GM23338 (cell line): ENCODE measurements around the gene ADD1.

ENCODE experiments used
- CTCF ChIP-seq, 2 experiments: fragments of 200-600 bp in 1 of 2; sonication (generic) in 1 of 2; conservative IDR thresholded peaks; 2 replicates each; pipeline versions ENCODE4 v1.5.1 to v1.6.1; 2016 to 2017; ENCODE audit warnings: antibody characterized with exemption in 2 of 2, low read depth in 2 of 2, mild to moderate bottlenecking in 2 of 2, moderate library complexity in 1 of 2
- JUNB ChIP-seq: IDR thresholded peaks from one replicate; pipeline ENCODE4 v1.6.1; 2016; ENCODE audit warnings: antibody characterized with exemption; ENCODE audit not compliant: unreplicated experiment
- POLR2AphosphoS5 ChIP-seq: IDR thresholded peaks from 2 replicates; pipeline ENCODE4 v1.6.1; 2016; ENCODE audit warnings: antibody characterized with exemption, low read depth
- ZNF114 ChIP-seq: fragments of 250-450 bp; sonication (Bioruptor Pico); IDR thresholded peaks from 2 replicates; pipeline ENCODE4 v1.5.0; 2020; ENCODE audit warnings: mild to moderate bottlenecking, moderate library complexity
- TF ChIP-seq, protein P1 (sequence below): IDR thresholded peaks from one replicate; pipeline ENCODE4 v1.6.1; 2018; ENCODE audit warnings: antibody characterized with exemption; ENCODE audit not compliant: unreplicated experiment

- TF ChIP-seq CTCF (conservative IDR thresholded peaks at IDR 0.05; ENCODE audit: low read depth in 2 of 2) (no peak), JUNB (no peak), POLR2AphosphoS5 (no peak), ZNF114 (CRISPR knock-in tag) (no peak)
- TF ChIP-seq, protein P1, sequence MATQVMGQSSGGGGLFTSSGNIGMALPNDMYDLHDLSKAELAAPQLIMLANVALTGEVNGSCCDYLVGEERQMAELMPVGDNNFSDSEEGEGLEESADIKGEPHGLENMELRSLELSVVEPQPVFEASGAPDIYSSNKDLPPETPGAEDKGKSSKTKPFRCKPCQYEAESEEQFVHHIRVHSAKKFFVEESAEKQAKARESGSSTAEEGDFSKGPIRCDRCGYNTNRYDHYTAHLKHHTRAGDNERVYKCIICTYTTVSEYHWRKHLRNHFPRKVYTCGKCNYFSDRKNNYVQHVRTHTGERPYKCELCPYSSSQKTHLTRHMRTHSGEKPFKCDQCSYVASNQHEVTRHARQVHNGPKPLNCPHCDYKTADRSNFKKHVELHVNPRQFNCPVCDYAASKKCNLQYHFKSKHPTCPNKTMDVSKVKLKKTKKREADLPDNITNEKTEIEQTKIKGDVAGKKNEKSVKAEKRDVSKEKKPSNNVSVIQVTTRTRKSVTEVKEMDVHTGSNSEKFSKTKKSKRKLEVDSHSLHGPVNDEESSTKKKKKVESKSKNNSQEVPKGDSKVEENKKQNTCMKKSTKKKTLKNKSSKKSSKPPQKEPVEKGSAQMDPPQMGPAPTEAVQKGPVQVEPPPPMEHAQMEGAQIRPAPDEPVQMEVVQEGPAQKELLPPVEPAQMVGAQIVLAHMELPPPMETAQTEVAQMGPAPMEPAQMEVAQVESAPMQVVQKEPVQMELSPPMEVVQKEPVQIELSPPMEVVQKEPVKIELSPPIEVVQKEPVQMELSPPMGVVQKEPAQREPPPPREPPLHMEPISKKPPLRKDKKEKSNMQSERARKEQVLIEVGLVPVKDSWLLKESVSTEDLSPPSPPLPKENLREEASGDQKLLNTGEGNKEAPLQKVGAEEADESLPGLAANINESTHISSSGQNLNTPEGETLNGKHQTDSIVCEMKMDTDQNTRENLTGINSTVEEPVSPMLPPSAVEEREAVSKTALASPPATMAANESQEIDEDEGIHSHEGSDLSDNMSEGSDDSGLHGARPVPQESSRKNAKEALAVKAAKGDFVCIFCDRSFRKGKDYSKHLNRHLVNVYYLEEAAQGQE, result no peak
These were observed 106.8 kb downstream of the ADD1 start for GRCh38 chr4:2950221-2950989.
